NCI-H2227 (cell line): ENCODE data around the gene SNW1.
"Not testable (repeated sequence)": the region's sequence is repeated elsewhere in the genome, so short reads cannot be mapped to it uniquely, and the experiment has no call there.

ENCODE experiments used
- DNase-seq: peaks from one replicate; lab custom pipeline; 2025; ENCODE audit not compliant: unreplicated experiment; lab: John Stamatoyannopoulos, UW

SNW1 gene

GRCh38 chr14:77752266-77752665 lies 8.7 kb downstream of the SNW1 start:
- DNase-seq = no peak

DNA sequence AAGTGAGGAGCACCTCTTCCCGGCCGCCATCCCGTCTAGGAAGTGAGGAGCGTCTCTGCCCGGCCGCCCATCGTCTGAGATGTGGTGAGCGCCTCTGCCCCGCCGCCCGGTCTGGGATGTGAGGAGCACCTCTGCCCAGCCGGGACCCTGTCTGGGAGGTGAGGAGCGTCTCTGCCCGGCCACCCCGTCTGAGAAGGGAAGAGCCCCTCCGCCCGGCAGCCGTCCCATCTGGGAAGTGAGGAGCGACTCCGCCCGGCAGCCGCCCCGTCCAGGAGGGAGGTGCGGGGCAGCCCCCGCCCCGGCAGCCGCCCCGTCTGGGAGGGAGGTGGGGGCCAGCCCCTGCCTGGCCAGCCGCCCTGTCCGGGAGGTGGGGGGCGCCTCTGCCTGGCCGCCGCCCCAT lies 13.5 kb downstream of the SNW1 start:
- DNase-seq = not testable (repeated sequence)

GRCh38 chr14:77746064-77746702 lies 14.8 kb downstream of the SNW1 start:
- DNase-seq = no peak

DNA sequence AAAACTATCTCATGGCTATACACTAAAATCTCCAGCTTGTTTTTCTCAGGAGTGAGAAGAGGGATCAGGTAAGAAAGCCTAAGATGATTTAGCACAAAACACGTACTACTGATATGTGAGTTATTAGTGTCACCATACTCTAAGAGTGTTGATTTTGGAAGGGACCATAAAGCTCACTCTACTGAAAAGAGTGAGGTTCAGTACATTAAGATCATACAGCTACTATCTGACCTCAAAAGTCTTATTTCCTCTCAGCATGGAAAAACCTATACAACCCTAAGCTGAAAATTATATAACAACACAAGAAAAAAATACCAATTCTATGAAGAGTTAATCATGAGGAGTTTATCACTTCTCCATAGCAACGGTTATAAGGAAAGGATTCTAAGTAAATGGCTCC lies 19.5 kb downstream of the SNW1 start:
- DNase-seq = no peak

- DNase-seq = no peak
Measured at GRCh38 chr14:77738559-77739250, 22.3 kb downstream of the SNW1 start.

DNA sequence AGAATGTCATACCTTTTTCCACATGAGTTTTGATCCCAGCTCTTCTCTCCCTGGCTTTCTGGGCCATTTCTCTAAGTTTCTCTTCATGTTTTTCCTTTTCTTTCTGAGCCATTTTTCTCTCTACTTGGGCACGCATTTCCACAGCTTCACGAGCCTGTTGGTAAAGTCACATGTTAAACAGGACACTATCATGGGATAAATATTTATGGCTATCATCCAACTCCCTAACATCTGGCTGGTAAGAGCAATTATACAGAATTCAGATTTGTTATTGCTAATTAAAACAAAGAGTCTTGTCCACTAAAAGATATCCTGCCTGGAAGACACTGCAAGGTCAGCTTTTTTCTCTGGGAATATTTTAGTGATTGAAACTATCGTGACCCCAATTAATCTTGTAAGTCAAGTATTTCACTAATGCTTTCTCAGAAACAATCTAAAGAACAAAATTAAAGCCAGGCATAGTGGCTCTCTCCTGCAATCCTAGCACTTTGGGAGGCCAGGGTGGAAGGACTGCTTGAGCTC lies 29.9 kb downstream of the SNW1 start:
- no peak for DNase-seq

DNA sequence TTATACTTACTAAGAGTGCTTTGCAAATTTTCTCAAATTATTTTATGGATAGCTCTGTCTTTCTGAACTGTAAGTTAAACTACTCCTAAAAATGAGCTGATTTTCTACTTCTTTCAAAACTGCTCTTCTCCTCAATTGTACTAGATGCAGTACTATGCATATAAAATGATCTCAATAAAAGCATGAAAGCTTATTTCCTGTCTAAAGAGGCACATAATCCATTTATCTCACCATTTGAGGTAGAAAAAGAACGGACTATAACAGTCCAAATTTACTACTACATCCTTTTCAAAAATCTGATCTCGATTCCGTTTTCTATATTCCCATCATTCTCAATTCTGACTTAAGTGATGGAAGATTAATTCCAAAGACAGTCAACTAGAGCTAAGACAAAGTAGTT lies 38.7 kb downstream of the SNW1 start:
- DNase-seq = no peak

GRCh38 chr14:77721437-77721836 lies 39.5 kb downstream of the SNW1 start:
- no peak for DNase-seq

DNA sequence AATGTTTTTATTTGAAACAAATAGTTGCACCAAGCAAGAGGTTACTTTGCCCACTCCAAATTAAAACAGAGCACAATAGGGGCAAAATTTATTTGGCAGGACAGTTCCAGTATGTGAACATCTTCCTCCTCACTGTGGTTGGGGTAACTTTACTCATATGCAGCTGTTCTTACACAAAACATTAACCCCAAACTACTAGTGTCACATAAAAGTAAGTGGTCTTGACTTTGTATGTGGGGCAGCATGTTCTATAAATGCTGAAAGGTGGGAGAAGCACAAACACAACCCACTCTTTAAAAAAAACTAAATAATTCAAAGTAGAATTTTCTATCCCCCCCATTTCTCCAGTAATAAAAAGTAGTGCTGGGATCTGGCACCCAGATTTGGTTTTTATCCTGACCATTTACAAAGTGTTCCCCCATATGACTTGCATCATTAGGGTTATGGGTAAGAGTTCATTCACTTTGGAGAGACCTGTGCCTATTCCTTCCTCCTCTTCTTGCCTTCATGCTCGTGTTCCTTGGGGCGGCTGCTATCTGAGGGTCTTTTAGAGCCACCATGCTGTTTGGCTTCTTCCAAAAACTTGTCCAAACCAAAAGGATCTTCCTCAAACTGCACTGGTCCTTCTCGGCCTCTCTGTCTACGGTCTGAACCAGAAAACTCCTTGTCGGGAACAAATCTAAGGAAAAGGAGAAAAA lies 43.2 kb downstream of the SNW1 start:
- no peak for DNase-seq

GRCh38 chr14:77714926-77715325 lies 46.0 kb downstream of the SNW1 start:
- DNase-seq = no peak

- no peak for DNase-seq
Measured at GRCh38 chr14:77710364-77710763, 50.6 kb downstream of the SNW1 start.

GRCh38 chr14:77709412-77709811 lies 51.5 kb downstream of the SNW1 start:
- no peak for DNase-seq

- DNase-seq = no peak
Measured at GRCh38 chr14:77708749-77709148, 52.2 kb downstream of the SNW1 start.

GRCh38 chr14:77707724-77708408 lies 53.1 kb downstream of the SNW1 start, which contains the start of the genes ALKBH1 and SLIRP:
Gene ALKBH1 (minus strand): TSS chr14:77708023. CDS start chr14:77708004, 19 bp downstream.
Gene SLIRP (plus strand): TSS chr14:77708103. CDS start chr14:77708112, 9 bp downstream.
- DNase-seq = peak; percentile 92

DNA sequence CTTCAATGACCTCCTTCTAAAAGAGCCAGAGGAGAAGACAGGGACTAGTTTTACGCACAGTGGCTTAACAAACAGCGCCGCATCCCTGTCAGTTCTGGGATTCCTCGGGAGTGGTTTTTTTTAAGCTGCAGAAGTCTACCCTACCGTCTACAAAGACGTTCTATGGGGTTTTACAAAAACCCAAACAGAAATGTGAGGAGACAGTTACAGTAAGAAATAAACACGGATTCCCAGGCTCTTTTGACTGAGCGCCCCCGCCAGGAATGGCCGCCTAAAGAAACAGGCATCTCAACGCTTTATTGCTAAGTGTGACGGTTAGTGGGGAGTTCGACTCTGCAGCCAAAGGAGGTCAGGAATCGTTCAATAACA lies 53.6 kb downstream of the SNW1 start:
- peak; percentile 29 for DNase-seq

GRCh38 chr14:77691259-77691658 lies 69.7 kb downstream of the SNW1 start:
- DNase-seq = no peak

GRCh38 chr14:77682158-77682553 lies 78.8 kb downstream of the SNW1 start:
- DNase-seq = no peak

DNA sequence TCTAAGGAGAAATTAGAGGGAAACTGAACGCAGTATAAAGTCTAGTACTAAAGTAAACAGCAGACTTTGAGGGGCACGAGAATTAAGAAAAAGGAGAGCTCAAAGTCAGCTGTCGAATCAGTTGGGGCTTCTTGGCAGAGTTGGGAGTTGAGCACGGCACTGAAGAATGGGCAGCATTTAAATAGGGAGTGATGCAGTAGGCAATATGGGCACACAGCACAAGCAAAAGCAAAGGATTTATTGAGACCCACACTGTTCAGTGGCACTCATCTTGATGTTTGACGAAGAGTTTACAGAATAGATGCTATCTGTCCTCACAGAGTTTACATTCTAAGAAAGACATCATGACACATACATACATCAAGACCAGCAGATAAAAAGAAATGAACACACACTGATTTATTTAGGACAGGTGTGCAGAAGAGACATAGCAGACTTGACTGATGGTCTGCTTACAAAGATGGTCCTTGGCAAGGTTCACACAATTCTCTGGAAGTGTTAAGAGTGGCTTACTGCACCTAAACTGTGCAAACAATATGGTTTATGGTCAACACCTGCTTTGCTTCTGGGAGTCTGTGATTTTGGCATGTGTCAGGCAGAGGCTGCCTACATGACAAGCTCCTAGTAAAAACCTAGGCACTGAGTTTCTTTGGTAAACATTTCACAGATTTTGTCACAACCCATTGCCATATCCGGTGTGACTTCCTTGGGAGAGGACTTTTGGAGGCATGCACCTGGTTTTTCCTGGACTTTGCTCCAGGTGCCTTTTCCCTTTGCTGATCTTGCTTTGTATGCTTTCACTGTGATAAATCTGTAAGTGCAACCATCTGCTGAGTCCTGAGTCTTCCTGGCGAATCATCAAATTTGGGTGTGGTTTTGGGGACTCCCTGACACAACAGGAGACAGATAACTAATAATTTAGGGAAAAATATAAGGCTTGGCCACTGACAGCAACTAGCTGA lies 79.5 kb downstream of the SNW1 start:
- DNase-seq = no peak

DNA sequence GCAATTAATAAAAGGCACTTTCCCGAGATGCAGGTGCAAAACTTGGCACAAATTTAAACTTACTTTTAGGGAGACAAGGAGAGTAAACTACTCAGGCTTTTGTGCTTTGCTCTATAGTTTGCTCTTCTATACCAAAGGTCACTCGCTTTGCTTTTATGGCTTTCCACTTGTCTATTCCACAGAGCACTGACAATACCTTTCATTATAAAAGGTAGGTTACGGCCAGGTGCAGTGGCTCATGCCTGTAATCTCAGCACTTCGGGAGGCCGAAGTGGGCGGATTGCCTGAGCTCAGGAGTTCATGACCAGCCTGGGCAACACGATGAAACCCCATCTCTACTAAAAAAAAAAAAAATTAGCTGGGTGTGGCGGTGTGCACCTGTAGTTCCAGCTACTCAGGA lies 86.0 kb downstream of the SNW1 start:
- DNase-seq = no peak

DNA sequence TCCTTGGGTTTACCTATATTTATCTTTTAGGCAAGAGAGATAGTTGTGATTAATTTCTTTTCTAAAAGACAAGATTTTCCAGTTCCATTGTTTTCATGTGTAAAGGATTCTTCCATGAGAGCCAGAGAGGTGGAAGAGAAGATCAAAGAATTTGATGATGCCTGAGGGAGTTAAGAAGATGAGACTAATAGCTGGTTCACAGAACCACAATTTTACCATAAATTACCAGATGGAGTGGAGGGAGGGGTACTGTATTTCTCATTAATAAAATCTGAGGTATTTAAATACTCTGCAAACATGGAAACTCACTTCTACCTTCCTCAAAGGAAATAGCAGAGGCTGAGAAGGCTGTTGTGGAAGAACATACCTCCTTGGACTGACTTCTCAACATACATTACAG lies 87.8 kb downstream of the SNW1 start:
- no peak for DNase-seq
